SK-N-SH treated with all-trans-retinoic acid at 6 μM for 48 hours (cell line): ENCODE data around the gene MT1B.

Source experiments
- ARNTL ChIP-seq: fragments of 450-650 bp; formaldehyde crosslinking; IDR thresholded peaks from 2 replicates; pipeline ENCODE4 v1.5.0; 2020; ENCODE audit warnings: low read depth, mild to moderate bottlenecking, moderate library complexity, borderline replicate concordance
- ESRRG ChIP-seq: fragments of 250-450 bp; sonication (Bioruptor Pico); IDR thresholded peaks from 2 replicates; pipeline ENCODE4 v1.6.1; 2021; ENCODE audit warnings: mild to moderate bottlenecking
- GLIS3 ChIP-seq: fragments of 250-450 bp; sonication (Bioruptor Pico); IDR thresholded peaks from 2 replicates; pipeline ENCODE4 v1.5.0; 2020; ENCODE audit warnings: mild to moderate bottlenecking, moderate library complexity
- PPARA ChIP-seq: fragments of 250-450 bp; sonication (Bioruptor Pico); IDR thresholded peaks from 2 replicates; pipeline ENCODE4 v1.5.0; 2020; ENCODE audit warnings: mild to moderate bottlenecking, borderline replicate concordance
- ZNF70 ChIP-seq: fragments of 450-650 bp; formaldehyde crosslinking; IDR thresholded peaks from 2 replicates; pipeline ENCODE4 v1.5.0; 2020; ENCODE audit warnings: mild to moderate bottlenecking, moderate library complexity
- ZNF8 ChIP-seq: fragments of 450-650 bp; formaldehyde crosslinking; IDR thresholded peaks from 2 replicates; pipeline ENCODE4 v1.5.0; 2020; ENCODE audit warnings: mild to moderate bottlenecking, moderate library complexity
- TF ChIP-seq, protein P1 (sequence below): fragments of 250-450 bp; sonication (Bioruptor Pico); IDR thresholded peaks from 2 replicates; pipeline ENCODE4 v1.8.0; 2020; ENCODE audit warnings: mild to moderate bottlenecking, moderate library complexity, borderline replicate concordance

DNA sequence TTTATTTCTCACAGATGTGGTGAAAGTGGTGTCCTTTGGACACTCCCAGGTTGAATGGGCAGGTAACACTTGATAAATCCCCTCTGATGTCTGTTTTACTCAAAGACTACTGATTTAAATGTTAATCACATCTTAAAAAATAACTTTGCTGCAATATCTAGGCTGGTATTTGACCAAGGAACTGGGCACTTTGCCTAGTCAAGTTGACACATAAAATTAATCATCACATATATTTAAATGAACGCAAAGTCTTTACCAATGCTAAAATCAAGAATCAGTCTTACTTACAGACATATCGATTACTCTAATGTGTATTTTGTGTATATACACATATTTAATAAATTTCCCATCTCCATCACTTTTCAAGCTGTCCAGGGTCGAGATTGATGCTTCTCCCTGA is 36.3 kb upstream of the MT1B start:
- TF ChIP-seq, protein P1, sequence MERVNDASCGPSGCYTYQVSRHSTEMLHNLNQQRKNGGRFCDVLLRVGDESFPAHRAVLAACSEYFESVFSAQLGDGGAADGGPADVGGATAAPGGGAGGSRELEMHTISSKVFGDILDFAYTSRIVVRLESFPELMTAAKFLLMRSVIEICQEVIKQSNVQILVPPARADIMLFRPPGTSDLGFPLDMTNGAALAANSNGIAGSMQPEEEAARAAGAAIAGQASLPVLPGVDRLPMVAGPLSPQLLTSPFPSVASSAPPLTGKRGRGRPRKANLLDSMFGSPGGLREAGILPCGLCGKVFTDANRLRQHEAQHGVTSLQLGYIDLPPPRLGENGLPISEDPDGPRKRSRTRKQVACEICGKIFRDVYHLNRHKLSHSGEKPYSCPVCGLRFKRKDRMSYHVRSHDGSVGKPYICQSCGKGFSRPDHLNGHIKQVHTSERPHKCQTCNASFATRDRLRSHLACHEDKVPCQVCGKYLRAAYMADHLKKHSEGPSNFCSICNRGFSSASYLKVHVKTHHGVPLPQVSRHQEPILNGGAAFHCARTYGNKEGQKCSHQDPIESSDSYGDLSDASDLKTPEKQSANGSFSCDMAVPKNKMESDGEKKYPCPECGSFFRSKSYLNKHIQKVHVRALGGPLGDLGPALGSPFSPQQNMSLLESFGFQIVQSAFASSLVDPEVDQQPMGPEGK (CRISPR knock-in tag) = no peak
- TF ChIP-seq ESRRG (CRISPR knock-in tag) (no peak), ZNF8 (no peak), ZNF70 (CRISPR knock-in tag) (no peak), GLIS3 (CRISPR knock-in tag) (no peak), PPARA (CRISPR knock-in tag) (no peak), ARNTL (CRISPR knock-in tag) (no peak)
